NCI-H1417 treated with DMSO at 0.1 percent for 48 hours (cell line): ENCODE results near the gene TJP1.

ENCODE experiments used
- DNase-seq: peaks from one replicate; lab custom pipeline; 2025; lab: John Stamatoyannopoulos, UW

TJP1 gene

GRCh38 chr15:29822100-29822683 lies at the start of gene TJP1:
Gene TJP1 (minus strand): TSS chr15:29822468. CDS start chr15:29822028, 440 bp downstream.
- peak; percentile 56 for DNase-seq

- DNase-seq: no peak
Measured at GRCh38 chr15:29871401-29871800, 49.1 kb upstream of the TJP1 start.

GRCh38 chr15:29870495-29871151 lies 48.4 kb upstream of the TJP1 start:
- DNase-seq: no peak

GRCh38 chr15:29867241-29868000 lies 45.2 kb upstream of the TJP1 start:
- no peak for DNase-seq

GRCh38 chr15:29866337-29866736 lies 44.1 kb upstream of the TJP1 start:
- no peak for DNase-seq

GRCh38 chr15:29864501-29864900 lies 42.2 kb upstream of the TJP1 start:
- DNase-seq: no peak

GRCh38 chr15:29863438-29863837 lies 41.2 kb upstream of the TJP1 start:
- DNase-seq: no peak

- DNase-seq: no peak
Measured at GRCh38 chr15:29862271-29862670, 40.0 kb upstream of the TJP1 start.

GRCh38 chr15:29860872-29861271 lies 38.6 kb upstream of the TJP1 start:
- no peak for DNase-seq

GRCh38 chr15:29859973-29860715 lies 37.9 kb upstream of the TJP1 start:
- DNase-seq: no peak

- DNase-seq: no peak
Measured at GRCh38 chr15:29859293-29859692, 37.0 kb upstream of the TJP1 start.

GRCh38 chr15:29857221-29857789 lies 35.0 kb upstream of the TJP1 start:
- no peak for DNase-seq

GRCh38 chr15:29854413-29854812 lies 32.1 kb upstream of the TJP1 start:
- DNase-seq: no peak

GRCh38 chr15:29853211-29853987 lies 31.1 kb upstream of the TJP1 start:
- DNase-seq: no peak

- DNase-seq: no peak
Measured at GRCh38 chr15:29852201-29852600, 29.9 kb upstream of the TJP1 start.

- no peak for DNase-seq
Measured at GRCh38 chr15:29849716-29850115, 27.4 kb upstream of the TJP1 start.

GRCh38 chr15:29849218-29849617 lies 26.9 kb upstream of the TJP1 start:
- DNase-seq: no peak

GRCh38 chr15:29844290-29844903 lies 22.1 kb upstream of the TJP1 start:
- no peak for DNase-seq

GRCh38 chr15:29842290-29842689 lies 20.0 kb upstream of the TJP1 start:
- DNase-seq: no peak

GRCh38 chr15:29840926-29841325 lies 18.7 kb upstream of the TJP1 start:
- DNase-seq: no peak

GRCh38 chr15:29840054-29840453 lies 17.8 kb upstream of the TJP1 start:
- DNase-seq: no peak
